K562 (cell line): ENCODE measurements around the gene NSMF. TPM values are rescaled to one million over a fixed set of nuclear protein-coding genes. Genes with fewer than 3 reads are reported as not detected.
A peak's percentile ranks its signal among the peaks of the same experiment; 100 is the strongest.

ENCODE experiments used
- BRCA1 ChIP-seq, 2 experiments: fragments of 450-650 bp in 1 of 2; sonication (generic) in 1 of 2; formaldehyde crosslinking in 1 of 2; IDR thresholded peaks; 2 replicates each; pipeline versions ENCODE4 v1.5.0 to v1.6.1; 2017 to 2020; ENCODE audit warnings: mild to moderate bottlenecking in 1 of 2, missing genetic modification reagents in 1 of 2
- CBX3 ChIP-seq, 2 experiments: IDR thresholded peaks; 1 replicate in 1 of 2; 2 replicates in 1 of 2; pipeline ENCODE4 v1.6.1; 2012; ENCODE audit warnings: inconsistent platforms in 2 of 2, low read length in 2 of 2, borderline replicate concordance in 1 of 2, control low read depth in 1 of 2
- DMBX1 ChIP-seq: fragments of 250-450 bp; sonication (Bioruptor Pico); IDR thresholded peaks from 2 replicates; pipeline ENCODE4 v1.8.0; 2022; ENCODE audit warnings: inconsistent platforms, mild to moderate bottlenecking, moderate library complexity, borderline replicate concordance
- HDAC3 ChIP-seq: fragments of 450-650 bp; IDR thresholded peaks from 2 replicates; pipeline ENCODE4 v1.6.1; 2018; ENCODE audit warnings: borderline replicate concordance, mild to moderate bottlenecking, moderate library complexity; ENCODE audit not compliant: partially characterized antibody
- HDGF ChIP-seq: fragments of 450-650 bp; IDR thresholded peaks from 2 replicates; pipeline ENCODE4 v1.6.1; 2016
- ID3 ChIP-seq, 2 experiments: fragments of 250-450 bp in 1 of 2; fragments of 450-650 bp in 1 of 2; sonication (Bioruptor Pico) in 1 of 2; IDR thresholded peaks; 2 replicates each; pipeline versions ENCODE4 v1.6.1 to v1.8.0; 2016 to 2021; ENCODE audit warnings: mild to moderate bottlenecking in 2 of 2, moderate library complexity in 2 of 2, missing compliant biosample characterization in 1 of 2, missing genetic modification characterization in 1 of 2
- MNT ChIP-seq, 2 experiments: fragments of 450-650 bp; conservative IDR thresholded peaks; 2 replicates each; pipeline ENCODE4 v1.6.1; 2017; ENCODE audit warnings: mild to moderate bottlenecking in 2 of 2, moderate library complexity in 2 of 2
- NR0B1 ChIP-seq: fragments of 450-650 bp; IDR thresholded peaks from one replicate; pipeline ENCODE4 v1.6.1; 2018; ENCODE audit warnings: mild to moderate bottlenecking, moderate library complexity; ENCODE audit not compliant: partially characterized antibody
- NR2C2 ChIP-seq, 2 experiments: fragments of 200-800 bp in 1 of 2; sonication (Bioruptor generic) in 1 of 2; sonication (generic) in 1 of 2; formaldehyde crosslinking in 1 of 2; IDR thresholded peaks; 2 replicates each; pipeline versions ENCODE4 v1.6.1 to v1.8.0; 2016 to 2022; ENCODE audit warnings: mild to moderate bottlenecking in 1 of 2, missing compliant biosample characterization in 1 of 2, missing genetic modification characterization in 1 of 2, missing genetic modification reagents in 1 of 2
- PYGO2 ChIP-seq: fragments of 450-650 bp; IDR thresholded peaks from 2 replicates; pipeline ENCODE4 v1.6.1; 2016; ENCODE audit warnings: mild to moderate bottlenecking, missing genetic modification characterization, moderate library complexity, missing compliant biosample characterization
- SAP30 ChIP-seq: fragments of 200-600 bp; sonication (generic); IDR thresholded peaks from 2 replicates; pipeline ENCODE4 v1.6.1; 2012; ENCODE audit warnings: borderline replicate concordance, low read depth, mild to moderate bottlenecking, moderate library complexity, low read length, control low read depth, inconsistent platforms; ENCODE audit not compliant: insufficient read depth, poor library complexity, severe bottlenecking
- SMAD1 ChIP-seq: fragments of 150-350 bp; IDR thresholded peaks from 2 replicates; pipeline ENCODE4 v1.6.1; 2014; ENCODE audit warnings: low read length, low read depth; ENCODE audit not compliant: partially characterized antibody
- TBP ChIP-seq: optimal IDR thresholded peaks from 2 replicates; pipeline ENCODE3; 2011; ENCODE audit warnings: low read depth, low read length, improper control_type of control experiment
- THRAP3 ChIP-seq: fragments of 450-650 bp; IDR thresholded peaks from 2 replicates; pipeline ENCODE4 v1.6.1; 2016; ENCODE audit warnings: mild to moderate bottlenecking, inconsistent platforms, borderline replicate concordance
- XRCC5 ChIP-seq: fragments of 200-400 bp; formaldehyde crosslinking; IDR thresholded peaks from 2 replicates; pipeline ENCODE4 v1.6.1; 2017; ENCODE audit warnings: low read depth, mild to moderate bottlenecking, low read length
- ZMIZ1 ChIP-seq, 2 experiments: fragments of 150-350 bp in 1 of 2; IDR thresholded peaks; 2 replicates each; pipeline ENCODE4 v1.6.1; 2012 to 2016; ENCODE audit warnings: low read depth in 2 of 2, low read length in 2 of 2, mild to moderate bottlenecking in 1 of 2, moderate library complexity in 1 of 2
- ZNF347 ChIP-seq: fragments of 450-650 bp; formaldehyde crosslinking; IDR thresholded peaks from 2 replicates; pipeline ENCODE4 v1.4.0; 2020; ENCODE audit warnings: low read depth, mild to moderate bottlenecking, moderate library complexity
- ZNF75A ChIP-seq: fragments of 450-650 bp; formaldehyde crosslinking; IDR thresholded peaks from 2 replicates; pipeline ENCODE4 v1.4.0; 2020; ENCODE audit warnings: mild to moderate bottlenecking
- polyA plus RNA-seq, 8 experiments: library from polyadenylated mRNA; depleted of rRNA in 4 of 8; stranded (reverse) in 5 of 8; unstranded in 3 of 8; fragments of >200 nt; fragmentation: Nextera tagmentation in 2 of 8; fragmentation: Illumina TruSeq in 1 of 8; extraction: Ambion mirVana in 2 of 8; extraction: Trizol in 1 of 8; gene quantifications; 2 replicates each; pipeline versions ENCODE4 v1.2.1 to v1.2.3, GENCODE V29; 2011 to 2014; ENCODE audit warnings: inconsistent platforms in 1 of 8, missing spikeins in 1 of 8
- total RNA-seq, 7 experiments: library from RNA; depleted of rRNA in 6 of 7; stranded (reverse); fragments of >200 nt in 6 of 7; fragmentation: Illumina TruSeq in 2 of 7; extraction: Trizol in 2 of 7; gene quantifications; 2 replicates each; pipeline versions ENCODE4 v1.2.1 to v1.2.3, GENCODE V29; 2011 to 2021; ENCODE audit warnings: low replicate concordance in 1 of 7

The NSMF gene
- total and polyA plus RNA-seq, 9 of the 15 experiments (the other 6 are each of a cell fraction or from before 2014, with no cell fraction given): 0.20 to 82.7 (median 29.3) TPM

- TF ChIP-seq ZNF347 (CRISPR knock-in tag) (no peak), PYGO2 (tag) (no peak), DMBX1 (no peak), HDAC3 (no peak), NR0B1 (no peak), ID3 (CRISPR knock-in tag; IDR thresholded peaks at IDR 0.05) (no peak), ID3 (tag; IDR thresholded peaks at IDR 0.05) (no peak), XRCC5 (no peak; the same call in 1 of the 2 replicates), ZMIZ1 (IDR thresholded peaks at IDR 0.05; ENCODE audit: low read depth in 2 of 2, low read length in 2 of 2) (no peak), THRAP3 (no peak), HDGF (no peak), TBP (peak; percentile 43), CBX3 (IDR thresholded peaks at IDR 0.05; ENCODE audit: borderline replicate concordance in 1 of 2, low read length in 2 of 2) (no peak), MNT (conservative IDR thresholded peaks at IDR 0.05) (no peak), BRCA1 (IDR thresholded peaks at IDR 0.05) (no peak), BRCA1 (CRISPR knock-in tag; IDR thresholded peaks at IDR 0.05) (no peak), NR2C2 (CRISPR knock-in tag; IDR thresholded peaks at IDR 0.05) (no peak), NR2C2 (tag; IDR thresholded peaks at IDR 0.05) (no peak), SMAD1 (no peak), ZNF75A (CRISPR knock-in tag) (no peak), SAP30 (no peak)
Observed at GRCh38 chr9:137429974-137430722, 29.0 kb downstream of the NSMF start (continued).
